ENCODE data around the gene SPINK9. TPM values are rescaled to one million over a fixed set of nuclear protein-coding genes. Genes with fewer than 3 reads are reported as not detected.

Gene SPINK9
- total RNA-seq, 2 experiments from 2014 or later: not detected

Other genes with a start within 250 kb of the SPINK9 start
- not detected for gene SPINK14, start 167.0 kb upstream of the SPINK9 start, total RNA-seq
- not detected for gene SPINK6, start 132.5 kb upstream of the SPINK9 start, total RNA-seq
- not detected for gene MARCOL, start 97.0 kb upstream of the SPINK9 start, total RNA-seq
- not detected for gene SPINK13, start 66.8 kb upstream of the SPINK9 start, total RNA-seq
- not detected for gene SPINK7, start 23.1 kb upstream of the SPINK9 start, total RNA-seq
- 10 to 100 TPM; 48.5 to 53.1 TPM for gene FBXO38, start 48.4 kb downstream of the SPINK9 start, total RNA-seq

Measured in activated CD4-positive, alpha-beta T cell treated with anti-CD3 and anti-CD28 coated beads, Interleukin-2, amount 10 ng/mL, durations not matched to agents 7 days and 5 days (primary cell).